Measurements from ENCODE around the gene GPR15LG.
"Not testable (repeated sequence)": the region's sequence is repeated elsewhere in the genome, so short reads cannot be mapped to it uniquely, and the experiment has no call there.

Gene GPR15LG

DNA sequence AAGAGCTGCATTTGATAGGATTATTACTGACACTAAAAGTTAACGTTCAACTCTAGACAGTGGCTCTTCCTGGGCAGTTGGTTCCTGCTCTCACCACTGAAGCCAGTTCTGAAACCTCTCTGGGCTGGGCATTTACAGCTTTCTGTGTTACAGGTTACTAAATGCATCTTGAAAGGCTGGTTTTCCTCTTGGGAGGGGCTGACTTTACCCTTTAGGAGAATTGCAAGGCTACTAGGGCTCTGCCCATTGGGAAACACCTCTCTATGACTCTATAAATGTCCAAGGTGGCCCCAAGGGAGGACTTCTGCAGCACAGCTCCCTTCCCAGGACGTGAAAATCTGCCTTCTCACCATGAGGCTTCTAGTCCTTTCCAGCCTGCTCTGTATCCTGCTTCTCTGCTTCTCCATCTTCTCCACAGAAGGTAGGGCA lies at the start of gene GPR15LG:
GPR15LG (plus strand) TSS at position 301 of the 429 bp plus-strand sequence; CDS start at position 352, 51 bp downstream.
- no peak for DNase-seq

DNA sequence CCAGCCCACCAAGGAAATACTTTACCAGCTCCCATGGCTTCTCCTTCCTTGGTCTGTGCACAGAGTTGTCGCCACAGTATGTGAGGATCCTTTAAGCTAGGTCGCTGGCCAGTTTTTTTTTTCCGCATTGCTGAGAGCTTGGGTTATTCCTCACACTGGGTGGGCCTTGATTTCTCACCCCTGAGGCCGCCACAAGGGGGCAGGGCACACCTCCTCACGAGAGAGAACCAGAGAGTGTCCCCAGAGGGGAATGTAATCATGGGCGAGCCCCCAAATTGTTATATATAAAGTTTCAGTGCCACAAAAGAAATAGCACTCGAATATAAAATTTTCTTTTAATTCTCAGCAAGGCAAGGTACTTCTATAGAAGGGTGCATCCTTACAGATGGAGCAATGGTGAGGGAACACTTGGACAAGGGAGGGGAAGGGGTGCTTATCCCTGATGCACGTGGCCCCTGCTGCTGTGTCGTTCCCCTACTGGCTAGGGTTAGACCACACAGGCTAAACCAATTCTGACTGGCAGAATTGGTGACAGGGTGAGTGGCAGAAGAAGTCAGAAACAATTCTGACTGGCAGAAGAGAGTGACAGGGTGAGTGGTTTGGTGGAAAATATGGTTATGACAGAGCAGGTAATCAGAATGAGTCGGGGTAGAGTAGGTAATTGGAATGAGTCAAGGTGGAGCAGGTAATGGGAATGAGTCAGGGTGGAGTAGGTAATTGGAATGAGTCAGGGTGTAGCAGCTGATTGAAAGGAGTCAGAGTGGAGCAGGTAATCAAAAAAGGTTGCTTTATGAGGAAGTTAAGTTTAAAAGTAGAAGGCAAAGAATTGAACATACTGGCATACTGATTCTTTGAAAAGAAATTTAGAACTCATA lies 47.5 kb upstream of the GPR15LG start:
- DNase-seq = not testable (repeated sequence)

DNA sequence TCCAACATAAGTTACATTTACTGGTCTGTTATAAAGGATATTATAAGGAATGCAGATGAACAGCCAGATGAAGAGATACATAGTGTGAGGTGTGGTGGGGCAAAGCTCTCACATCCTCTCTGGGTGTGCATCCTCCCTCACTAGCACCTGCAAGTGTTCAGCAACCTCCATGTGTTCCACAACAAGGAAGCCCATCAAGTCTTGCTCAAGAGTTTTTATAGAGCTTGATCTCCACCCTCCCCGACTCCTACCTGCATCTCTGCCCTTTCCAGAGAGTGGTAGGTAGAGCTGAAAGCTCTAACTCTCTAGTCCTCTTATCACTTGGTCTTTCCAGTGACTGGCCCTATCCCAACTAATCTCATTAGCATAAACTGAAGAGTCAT lies 46.8 kb upstream of the GPR15LG start:
- DNase-seq = no peak

DNA sequence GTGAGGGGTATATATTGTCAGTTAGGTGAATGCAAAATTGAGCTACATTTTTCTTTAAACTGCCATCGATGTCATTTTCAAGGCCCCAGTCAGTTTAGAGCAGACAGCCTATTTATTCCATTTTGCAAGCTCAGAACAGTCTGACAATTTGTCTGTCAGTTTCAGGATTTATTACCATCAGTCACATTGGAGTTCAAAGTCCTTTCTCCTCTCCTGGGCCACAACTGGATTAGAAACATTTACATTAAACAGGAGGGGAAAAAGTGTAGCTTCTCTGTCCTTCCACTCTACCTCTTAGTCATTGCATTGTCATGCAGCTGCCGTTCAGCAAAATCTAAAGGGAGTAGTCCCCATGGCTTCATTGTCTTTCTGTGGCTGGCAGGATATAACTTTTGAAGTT lies 37.8 kb upstream of the GPR15LG start:
- no peak for DNase-seq

DNA sequence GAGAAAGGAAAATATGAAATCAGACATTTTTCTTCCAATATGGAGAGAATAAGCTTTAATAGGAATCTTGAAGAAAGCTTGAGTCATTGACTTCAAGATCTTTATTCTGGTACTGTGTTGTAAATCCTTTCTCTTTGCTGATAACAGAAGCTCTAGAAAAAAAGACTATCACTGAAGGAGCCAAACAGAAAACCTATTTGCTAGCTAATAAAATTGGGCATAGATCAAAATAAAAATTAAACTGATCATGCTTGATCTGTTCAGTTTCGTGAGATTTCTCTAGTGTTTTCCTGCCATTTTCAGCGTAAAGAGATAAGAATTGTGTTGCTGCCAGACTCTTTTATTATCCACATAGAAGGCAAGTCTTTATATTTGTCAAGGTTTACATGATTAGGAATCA lies 35.8 kb upstream of the GPR15LG start:
- no peak for DNase-seq

DNA sequence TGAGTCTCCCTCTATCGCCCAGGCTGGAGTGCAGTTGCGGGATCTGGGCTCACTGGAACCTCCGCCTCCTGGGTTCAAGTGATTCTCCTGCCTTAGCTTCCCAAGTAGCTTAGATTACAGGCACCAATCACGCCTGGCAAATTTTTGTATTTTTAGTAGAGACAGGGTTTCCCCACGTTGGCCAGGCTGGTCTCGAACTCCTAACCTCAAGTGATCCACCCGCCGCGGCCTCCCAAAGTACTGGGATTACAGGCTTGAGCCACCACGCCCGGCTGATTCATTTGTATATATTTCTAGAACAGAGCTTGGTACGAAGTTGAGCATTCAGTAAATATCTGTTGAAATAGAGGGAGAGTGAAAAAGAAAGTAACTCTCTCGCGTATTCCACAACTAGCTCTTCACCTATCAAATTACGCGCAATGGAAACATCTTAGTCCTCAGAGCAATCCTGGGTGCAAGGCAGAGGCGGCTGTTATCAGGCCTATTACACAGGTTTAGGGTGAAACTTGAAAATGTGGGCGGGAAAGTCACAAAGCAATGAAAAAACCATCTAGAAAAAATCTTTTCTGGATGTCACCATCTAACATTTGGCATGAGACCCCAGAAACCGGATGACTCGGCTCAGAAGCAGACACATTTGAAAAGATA lies 35.0 kb upstream of the GPR15LG start:
- DNase-seq = no peak

DNA sequence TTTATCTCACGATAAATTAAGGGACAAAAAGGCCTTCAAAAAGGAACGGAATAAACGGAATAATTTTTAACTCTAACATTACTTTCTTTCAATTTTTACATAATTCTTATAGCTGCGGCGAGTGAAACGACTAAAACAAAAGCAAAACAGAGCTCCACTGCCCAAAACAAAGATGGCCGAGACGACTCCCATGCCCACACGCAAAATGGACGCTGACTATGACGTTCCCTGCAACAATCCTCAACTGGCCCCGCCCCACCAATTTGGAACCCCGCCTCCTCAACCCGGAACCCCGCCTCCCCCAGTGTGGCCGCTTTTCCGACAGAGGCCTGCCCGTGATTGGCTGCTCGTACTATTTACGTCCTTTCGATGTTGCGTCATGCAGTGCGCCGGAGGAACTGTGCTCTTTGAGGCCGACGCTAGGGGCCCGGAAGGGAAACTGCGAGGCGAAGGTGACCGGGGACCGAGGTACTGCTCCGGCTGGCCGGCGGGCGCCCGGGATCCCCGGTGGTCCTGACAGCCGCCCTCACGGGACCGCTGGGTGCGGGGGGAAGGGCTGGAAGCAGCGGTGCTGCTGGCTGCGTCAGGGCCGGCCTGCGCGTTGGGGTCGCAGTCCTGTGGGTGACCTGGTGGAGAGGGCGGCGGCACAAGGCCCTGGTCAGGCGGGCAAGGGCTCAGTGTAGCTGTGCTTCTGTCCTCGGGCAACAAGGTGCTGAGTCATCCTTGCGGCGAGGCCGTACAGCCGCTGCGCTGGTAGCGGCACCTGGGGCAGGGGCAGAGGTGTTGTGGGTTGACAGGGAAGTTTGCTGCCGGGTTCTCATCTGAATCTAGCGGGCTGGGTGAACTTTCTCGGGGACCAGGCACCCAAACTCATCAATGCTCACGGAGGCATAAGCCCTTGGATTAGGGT lies 34.2 kb upstream of the GPR15LG start, which contains the start of gene GHITM:
GHITM (plus strand) TSS at position 384 of the 910 bp plus-strand sequence. CDS start 1,992 bp downstream, outside the sequence.
- DNase-seq = peak; percentile 94

DNA sequence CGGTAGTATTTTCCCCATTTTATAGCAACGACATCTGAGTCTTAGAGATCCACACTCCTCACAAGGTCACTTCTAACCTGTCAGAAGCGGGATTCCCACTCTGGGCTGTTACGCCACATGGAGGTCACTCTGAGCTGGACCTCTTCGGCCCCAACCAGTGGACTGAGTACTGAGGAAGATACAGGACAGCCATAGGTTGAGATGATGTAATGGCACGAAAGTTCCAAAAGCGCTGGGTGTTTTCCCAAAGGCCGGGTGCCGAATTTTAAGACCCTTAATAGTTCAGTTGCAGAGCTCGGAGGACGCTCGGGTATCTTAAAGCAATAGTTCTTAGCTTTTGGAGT lies 33.6 kb upstream of the GPR15LG start:
- peak; percentile 4 for DNase-seq

DNA sequence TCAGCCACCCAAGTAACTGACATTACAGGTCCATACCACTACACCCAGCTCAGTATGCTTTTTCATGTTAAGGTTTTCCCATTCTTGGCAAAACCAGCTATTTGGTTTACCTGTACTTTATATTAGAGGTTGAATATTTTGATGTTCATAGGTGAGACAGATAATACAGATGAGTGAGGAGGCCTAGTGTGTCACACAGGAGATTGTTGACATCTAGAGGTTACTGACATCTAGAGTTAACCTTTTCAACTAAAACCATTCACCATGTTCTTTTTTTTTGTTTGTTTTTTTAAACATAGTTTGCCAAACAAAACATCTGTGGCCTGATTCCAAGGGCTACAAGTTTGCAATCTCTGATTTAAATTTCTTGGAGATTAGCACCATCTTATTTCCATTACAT lies 26.3 kb upstream of the GPR15LG start:
- DNase-seq = no peak

DNA sequence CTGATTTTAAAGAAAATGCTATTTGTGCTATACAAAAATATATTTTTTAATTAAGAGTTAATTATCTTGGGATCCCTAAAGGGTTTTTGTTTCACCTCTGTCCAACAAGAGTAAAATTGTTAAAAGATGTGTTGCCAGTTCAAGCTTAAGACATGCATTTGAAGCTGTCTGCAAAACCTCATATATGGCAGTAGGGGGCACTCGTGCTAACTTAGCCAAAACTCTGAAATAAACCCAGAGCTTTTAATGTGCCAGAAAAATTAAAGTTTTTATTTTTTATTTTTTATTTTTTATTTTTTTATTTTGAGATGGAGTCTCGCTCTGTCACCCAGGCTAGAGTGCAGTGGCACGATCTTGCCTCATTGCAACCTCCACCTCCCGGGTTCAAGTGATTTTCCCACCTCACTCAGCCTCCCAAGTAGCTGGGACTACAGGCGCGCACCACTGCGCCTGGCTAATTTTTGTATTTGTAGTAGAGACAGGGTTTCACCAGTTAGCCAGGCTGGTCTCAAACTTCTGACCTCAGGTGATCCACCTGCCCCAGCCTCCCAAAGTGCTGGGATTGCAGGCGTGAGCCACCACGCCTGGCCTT lies 25.5 kb upstream of the GPR15LG start:
- peak; percentile 49 for DNase-seq

DNA sequence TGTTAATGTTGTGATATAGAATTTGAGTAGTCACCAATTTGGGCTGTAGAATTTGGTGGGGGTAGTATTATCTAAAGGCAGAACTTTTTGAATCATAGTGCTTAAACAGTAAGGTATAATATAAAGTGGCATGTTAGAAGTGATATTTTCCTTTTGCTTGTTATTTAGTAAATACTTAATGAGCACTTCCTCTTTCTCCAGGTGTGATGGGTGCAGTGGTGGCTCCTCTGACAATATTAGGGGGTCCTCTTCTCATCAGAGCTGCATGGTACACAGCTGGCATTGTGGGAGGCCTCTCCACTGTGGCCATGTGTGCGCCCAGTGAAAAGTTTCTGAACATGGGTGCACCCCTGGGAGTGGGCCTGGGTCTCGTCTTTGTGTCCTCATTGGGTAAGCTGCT lies 23.7 kb upstream of the GPR15LG start:
- no peak for DNase-seq

DNA sequence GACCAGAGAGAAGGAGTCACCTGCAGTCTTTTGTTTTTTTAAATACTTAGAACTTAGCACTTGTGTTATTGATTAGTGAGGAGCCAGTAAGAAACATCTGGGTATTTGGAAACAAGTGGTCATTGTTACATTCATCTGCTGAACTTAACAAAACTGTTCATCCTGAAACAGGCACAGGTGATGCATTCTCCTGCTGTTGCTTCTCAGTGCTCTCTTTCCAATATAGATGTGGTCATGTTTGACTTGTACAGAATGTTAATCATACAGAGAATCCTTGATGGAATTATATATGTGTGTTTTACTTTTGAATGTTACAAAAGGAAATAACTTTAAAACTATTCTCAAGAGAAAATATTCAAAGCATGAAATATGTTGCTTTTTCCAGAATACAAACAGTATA lies 20.8 kb upstream of the GPR15LG start:
- DNase-seq = no peak

DNA sequence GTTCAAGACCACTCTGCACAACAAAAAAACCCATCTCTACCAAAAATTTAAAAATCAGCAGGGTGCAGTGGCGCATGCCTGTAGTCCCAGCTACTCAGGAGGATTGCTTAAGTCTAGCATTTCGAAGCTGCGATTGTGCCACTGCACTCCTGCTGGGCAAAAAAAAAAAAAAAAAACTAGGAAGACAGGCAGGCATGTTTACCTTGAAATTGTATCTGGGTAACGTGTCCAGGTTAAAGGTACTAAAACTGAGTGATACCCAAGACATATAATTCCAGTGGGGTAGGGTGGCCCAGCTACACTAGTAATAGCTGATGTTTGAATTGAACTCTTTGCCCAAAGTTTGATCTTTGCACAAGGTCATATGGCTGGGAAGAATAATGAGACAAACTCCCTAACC lies 18.1 kb upstream of the GPR15LG start:
- DNase-seq = no peak

DNA sequence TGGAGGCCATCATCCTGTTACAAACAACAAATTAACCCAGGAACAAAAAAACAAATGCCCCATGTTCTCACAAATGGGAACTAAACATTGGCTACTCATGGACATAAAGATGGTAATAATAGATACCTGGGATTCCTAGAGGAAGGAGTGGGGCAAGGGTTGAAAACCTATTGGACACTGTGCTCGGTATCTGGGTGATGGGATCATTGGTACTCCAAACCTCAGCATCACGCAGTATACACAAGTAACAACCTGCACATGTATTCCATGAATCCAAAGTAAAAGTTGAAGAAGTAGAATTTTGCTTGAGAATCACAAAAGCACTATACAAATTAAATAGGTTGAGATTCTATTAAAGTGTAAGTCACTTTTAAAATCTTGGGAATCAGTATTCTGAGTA lies 17.6 kb upstream of the GPR15LG start:
- no peak for DNase-seq

DNA sequence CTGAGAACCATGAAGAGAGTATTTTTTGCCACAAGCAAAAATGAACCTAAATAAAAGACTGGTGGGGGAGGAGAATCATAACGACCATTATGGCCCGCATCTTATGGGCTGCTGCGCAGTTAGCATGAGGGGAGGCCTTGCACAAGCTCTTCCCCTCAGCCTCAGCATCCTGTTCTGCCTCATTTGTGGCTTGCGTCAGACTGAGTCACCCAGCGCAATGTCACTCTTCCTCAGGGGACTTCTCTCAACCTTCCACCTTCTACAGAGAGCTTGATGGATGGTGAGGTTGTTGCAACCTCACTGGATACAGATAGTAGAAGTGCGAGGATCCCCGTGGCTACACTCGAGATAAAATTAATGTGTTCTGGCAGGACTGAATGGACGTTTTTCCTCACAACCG lies 16.8 kb upstream of the GPR15LG start:
- DNase-seq = no peak

DNA sequence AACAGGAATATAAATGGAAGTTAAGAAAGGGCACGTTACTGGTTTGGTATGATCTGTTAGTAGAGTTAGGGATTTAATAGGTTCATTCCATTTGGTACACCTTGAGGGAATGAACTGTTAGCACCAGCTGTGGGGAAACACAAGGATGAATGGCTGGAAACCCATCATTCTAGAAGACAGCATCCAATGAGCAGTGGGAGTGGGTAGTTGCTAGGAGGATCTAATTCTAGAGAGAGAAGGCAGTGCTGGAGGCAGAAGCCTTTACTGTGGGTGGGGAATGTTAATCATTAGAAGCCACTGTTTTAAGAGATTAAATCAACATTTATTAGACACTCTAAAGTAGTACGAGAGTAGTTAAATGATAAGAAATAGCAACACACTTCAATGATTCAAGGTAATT lies 15.5 kb upstream of the GPR15LG start:
- no peak for DNase-seq

DNA sequence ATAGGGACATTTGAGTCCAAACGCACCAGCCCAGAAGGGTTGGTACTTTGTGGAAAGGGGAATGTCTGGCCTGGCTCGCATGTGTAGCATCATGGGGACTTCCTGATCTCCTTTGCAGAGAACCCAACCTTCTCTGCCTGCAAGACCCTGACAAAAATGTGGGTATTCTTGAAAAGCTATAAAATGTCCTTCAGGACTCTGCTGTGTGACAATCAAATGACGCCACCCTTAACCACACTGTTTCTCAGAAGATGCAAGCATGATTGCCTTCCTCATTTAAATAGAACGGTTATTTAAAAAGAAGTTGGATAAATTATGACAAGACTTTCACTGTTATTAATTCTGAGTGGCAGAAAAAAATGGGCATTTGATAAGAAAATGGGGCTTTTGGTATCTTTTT lies 15.1 kb upstream of the GPR15LG start:
- DNase-seq = no peak

DNA sequence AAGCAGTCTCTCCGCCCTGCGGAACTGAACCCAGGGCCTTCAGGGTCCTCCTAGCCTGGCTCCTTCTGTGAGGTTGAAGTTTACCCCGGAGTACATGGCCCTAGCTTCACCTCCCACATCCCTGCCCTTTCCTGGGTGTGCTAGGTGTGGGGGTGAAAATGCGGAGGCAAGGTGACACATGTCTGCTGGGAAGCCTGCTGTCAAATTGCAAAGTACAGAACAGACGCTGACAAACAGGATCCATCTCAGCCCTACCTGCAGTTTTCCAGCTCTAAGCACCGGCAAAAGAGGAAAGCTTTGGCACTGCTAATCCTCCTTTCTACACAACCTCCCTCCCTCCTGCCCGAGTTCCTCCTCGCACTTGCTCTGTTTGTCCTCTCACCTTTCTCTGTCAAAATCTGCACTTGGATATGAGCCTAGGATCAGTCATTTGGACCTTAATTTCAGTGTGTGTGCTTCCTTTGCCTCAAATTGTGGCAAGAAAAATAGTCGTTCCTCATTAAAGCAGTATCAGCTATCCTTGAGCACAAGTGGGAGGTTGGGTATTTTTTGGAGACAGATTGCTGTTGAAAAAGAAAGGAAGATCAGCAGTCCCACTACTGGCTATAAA lies 14.4 kb upstream of the GPR15LG start:
- no peak for DNase-seq

DNA sequence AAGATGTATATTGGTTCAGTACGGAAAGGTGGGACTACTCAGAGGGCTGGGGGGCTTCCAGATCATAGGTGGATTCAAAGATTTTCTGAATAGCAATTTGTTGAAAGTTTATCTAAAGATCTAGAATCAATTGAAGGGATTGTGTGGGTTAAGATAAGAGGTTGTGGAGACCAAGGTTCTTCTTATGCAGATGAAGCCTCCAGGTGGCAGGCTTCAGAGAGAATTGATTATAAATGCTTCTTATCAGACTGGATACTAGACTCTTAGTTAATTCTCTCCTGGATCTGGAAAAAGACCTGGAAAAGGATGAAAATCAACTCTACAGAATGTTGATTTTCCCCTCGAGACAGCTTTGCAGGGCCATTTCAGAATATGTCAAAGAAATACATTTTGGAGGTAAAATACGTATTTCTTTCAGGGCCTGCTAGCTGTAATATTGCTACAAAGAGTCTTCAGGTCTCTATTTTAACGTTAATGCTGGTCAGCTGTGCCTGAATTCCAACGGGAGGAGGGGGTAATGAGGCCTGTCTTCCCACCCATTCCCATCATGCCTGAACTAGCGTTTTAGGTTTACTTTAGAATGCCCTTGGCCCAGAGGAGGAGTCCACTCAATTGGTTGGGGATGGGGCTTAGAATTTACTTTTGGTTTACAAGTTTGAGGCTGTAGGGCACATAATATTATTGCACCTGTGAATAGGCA lies 12.8 kb upstream of the GPR15LG start:
- DNase-seq = no peak

DNA sequence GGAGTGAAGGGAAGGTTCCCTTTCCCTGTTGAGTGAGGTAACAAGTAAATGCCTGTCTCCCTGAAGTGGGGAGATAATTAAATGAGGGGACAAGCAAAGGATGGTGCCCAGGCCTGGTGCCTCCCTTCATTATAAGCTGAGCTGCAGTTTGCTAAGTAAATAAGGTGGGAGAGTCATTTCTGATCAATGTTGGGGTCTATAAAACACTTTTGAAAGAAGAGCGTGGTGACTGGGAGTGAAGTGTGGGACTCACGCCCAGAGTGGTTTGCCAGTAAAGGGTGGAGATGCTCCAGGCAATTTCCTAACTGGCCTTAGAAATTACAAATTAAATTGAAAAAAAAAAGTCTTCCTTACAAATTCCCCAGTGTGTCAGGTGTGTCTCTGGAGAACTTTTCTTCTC lies 9.6 kb upstream of the GPR15LG start:
- DNase-seq = no peak

DNA sequence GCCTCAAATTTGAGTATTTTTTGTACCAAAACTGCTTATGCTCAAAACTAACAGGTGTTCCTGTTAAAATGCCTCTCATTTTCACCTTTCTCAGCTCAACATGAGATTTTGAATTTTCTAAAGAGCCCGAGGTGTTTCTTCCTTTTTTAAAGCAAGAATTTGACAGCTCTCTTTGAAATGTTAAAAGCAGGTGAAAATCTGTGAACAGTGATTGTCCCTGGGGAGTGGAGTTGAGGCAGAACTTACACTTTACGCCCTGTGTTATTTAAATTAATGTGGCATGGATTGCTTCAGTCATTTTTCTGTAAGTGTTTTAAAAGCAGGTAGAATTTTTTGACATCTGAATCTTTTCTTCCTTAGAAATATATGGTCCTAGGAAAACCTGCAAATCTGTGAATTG lies 9.2 kb upstream of the GPR15LG start:
- no peak for DNase-seq
